Measurements from ENCODE around the gene ABCC8.

The ABCC8 gene

DNA sequence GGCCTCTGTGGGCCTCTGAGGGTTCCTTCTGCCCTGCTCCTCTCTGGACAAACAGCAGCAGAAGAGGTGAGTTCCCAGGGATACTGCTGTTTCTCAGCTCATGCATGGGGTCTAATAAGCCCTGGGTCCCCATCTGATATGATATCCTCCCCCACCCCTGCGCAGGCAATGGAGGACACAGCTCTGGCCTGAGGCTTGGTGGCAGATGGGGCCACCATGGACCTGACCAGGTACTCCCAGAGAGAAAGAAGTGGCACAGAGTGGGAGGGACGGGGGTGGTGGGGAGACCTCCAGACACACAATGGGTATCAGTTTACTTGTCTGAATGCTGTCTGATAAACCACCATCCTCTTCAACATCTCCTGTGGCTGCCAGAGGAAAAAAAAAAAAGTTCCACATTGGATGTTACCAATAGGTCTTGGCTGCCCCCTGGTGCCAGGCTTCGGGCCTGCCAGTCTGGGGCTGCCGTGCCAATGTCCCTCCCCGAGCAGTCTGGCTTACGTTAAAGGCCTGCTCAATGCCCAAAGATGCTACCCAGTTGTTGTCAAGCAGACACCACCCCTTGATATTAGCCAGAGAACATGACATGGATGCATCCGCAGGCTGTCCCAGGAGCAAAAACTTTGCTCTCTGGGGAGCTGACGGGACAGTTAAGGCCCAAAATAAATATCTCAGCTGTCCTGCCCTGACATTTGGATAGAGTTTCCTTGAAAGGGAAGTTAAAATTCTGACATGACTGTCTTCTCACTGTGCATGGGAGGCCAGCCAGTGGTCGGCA is 27.9 kb upstream of the ABCC8 start:
- DNase-seq = peak; percentile 71 to 72

DNA sequence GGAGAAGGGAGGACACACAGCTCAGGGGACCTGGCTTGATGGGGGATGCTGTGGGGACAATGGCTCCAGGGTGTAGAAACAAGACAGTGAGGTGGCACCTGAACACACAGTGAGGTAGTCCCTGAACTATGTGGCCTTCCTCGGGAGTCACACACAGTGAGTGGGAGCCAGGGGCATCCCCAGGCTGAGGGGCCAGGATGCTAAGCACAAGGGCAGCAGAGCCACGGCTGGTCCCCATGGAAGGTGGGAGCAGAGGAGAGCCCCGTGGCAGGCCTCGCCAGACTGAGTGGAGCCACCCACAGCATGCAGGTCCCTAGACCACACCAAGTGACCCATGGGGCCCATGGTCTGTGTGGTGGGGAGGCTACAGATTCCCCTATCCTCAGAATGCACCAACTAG is 26.0 kb upstream of the ABCC8 start:
- no peak for DNase-seq

DNA sequence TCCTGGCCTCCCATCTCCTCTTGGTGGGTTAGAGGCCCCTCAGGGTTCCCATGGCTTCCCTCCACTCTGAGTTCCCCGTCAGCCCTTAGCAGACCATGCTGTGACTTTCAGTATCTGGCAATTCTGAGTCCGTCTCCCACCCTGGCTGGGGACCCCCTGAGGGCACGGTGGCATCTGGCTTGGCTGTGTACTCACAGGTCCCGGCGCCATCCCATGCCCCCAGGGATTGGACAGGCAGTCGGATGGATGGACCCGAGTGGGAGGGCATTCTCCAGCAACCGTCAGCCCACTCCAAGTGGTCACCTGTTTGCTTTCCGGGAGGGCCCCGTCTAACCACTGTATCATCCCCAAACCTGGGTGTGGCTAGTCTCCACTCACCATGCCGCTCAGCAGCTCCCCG is 24.0 kb upstream of the ABCC8 start:
- DNase-seq = no peak

DNA sequence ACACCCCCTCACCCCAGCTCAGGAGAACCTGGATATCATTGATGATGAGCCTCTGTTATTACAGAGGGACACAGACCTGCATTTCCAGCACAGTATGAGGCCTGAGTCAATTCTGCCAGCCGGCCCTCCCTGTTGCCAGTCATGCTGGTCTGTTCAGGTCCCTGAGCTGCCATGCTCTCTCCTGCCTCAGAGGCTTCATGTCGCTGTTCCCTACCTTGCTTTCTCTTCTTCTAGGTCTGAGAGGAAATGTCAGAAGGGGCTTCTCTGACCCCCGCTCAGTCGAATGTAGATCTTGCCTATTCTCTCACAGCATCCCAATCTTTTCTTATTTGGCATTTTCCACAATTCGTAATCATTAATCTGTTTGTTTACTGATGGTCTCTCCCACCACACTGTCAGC is 21.8 kb upstream of the ABCC8 start:
- DNase-seq = no peak

DNA sequence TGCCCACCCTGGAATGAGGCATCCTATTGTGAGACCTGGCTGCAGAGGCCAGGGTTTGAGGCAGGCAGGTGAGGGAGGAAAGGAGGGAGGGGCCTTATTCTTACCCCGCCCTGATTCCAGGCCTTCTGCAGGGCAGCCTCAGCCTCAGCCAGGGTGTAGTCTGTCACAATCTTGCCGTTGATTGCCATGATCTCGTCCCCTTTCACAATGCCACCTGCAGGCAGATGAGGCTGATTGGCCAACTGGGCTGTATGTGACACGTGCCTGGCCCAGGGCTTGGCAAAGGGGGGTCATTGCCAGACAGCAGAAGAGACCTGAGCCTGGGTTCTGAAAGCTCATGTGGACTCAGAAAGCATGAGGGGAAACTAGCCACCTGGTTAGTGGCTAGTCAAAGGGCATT is 21.4 kb upstream of the ABCC8 start:
- no peak for DNase-seq

DNA sequence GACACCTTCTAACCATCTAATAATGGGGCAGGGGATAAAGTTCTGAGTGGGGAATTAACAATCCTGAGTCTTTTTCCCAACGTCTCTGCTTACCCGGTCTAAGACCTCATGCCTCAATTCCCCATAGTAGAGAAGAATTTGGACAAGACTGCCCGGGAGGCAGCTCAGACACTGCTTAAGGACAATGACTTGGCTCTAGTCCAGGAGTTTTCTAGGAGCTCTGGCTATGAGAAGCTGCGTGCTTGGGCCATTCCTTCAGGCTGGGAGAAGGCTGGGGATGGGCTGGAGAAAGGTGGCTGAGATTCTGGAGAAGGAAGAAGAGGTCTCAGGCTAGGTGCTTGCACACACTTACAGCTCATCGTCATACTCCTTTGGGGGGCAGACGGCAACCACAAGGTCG is 19.8 kb upstream of the ABCC8 start:
- no peak for DNase-seq

DNA sequence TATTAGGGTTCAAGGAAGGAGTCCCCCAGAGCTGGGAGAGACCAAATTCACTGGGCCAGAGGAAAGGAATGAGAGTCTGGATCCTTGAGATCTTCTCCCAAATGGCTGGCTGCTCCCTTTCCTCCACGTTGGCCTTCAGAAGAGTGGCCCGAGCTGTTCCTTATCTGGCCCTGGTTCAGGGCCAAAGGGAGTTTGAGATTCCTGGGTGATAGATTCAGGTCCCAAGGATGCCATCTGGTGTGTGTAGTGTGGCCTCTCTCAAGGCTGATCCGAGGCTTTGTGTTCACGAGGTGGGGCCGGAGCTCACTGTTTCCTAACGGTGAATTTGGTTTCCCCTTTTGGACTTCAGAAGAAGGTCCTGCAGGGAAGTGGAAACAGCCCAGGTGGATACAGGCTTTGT is 17.4 kb upstream of the ABCC8 start:
- no peak for DNase-seq

DNA sequence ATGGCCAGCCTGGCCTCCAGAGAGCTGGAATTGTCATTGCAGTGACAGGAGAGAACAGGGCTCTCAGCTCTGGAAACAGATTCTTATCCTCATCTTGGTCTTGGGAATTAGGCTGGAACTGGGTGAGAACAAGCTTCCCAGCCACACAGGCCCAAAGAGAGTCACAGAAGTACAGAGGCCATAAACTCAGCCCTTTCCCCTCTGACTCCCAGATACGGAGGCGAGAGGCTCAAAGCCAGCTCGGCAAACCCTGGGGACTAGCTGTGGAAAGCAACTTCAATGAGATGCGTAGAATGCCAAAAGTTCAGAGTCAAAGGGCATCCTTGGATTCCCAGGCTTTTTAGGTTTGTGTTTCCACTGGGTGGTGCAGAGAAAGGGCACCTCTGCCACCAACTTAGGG is 14.3 kb upstream of the ABCC8 start:
- no peak for DNase-seq

DNA sequence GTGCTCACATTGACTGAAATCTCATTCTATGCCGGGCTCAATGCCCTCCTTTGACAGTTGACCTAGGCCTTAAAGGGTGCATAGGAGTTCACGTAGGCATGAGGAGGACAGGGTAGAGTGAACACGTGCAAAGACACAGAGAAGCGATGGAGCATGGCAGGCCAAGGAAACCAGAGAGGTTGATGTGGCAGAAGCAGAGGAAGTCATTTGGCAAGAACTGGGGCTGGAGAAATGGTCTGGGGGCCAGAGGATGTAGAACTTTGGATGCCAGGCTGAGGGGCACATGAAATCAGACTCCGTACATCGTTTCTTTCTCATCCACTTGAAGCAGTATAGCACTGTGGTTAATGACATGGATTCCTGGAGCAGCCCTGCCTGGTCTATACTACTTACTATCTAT is 13.6 kb upstream of the ABCC8 start:
- DNase-seq = no peak

DNA sequence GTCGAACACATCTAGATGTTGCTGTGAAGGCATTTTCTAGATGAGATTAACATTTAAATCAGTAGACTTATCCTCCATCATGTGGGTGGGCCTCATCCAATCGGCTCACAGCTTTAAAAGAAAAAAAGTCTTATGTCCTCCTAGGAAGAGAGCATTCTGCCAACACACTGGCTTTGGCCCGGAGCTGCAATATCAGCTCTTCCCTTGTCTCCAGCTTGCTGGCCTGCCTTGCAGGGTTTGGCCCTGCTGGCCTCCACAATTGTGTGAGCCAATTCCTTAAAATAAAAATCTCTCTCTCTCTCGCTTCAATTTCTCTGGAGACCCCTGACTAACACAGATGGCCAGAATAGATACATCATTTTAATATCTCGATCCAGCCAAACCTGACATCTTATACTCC is 13.1 kb upstream of the ABCC8 start:
- DNase-seq = no peak

DNA sequence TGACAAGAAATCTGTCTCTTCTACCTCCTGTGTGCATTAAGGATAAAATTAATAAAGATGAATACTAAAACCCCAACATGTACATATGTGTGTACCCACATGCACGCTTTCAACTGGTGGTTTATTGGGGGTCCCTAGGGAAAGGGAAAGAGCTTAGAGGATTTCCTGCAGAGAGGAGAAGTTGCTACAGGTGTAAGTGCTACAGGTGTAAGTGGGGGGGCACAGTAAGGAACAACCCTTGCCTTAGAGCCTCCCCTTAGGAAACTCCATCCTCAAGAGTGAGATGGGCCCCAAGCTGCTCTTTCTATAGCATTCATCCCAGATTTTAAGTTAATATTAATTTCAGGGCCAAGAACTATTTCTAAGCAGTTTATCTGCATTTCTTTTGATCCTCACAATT is 11.9 kb upstream of the ABCC8 start:
- DNase-seq = no peak

DNA sequence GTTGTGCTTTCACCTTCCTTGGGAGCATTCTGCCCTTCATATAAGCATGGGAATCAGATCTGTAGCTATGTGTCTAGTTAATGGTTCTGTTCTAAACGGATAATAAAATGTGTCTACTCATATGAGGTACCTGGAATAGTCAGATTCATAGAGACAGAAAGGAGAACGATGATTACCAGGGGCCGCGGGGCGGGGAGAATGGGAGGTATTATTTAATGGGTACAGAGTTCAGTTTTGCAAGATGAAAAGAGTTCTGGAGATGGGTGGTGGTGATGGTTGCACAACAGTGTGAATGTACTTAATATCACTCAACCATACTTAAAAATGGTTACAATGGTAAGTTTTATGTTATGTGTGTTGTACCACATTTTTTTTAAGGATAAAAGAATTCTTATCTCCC is 10.0 kb upstream of the ABCC8 start:
- DNase-seq = no peak

DNA sequence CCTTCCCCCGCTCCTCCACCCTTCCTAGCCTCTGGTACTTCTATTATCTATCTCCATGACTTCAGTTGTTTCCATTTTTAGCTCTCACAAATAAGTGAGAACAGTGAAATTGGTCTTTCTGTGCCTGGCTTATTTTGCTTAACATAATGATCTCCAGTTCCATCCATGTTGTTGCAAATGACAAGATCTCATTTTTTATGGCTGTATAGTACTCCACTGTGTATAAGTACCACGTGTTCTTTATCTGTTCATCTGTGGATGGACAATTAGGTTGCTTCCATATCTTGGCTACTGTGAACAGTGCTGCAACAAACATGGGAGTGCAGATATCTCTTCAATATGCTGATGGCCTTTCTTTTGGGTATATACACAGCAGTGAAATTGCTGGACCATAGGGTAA is 6.9 kb upstream of the ABCC8 start:
- no peak for DNase-seq

DNA sequence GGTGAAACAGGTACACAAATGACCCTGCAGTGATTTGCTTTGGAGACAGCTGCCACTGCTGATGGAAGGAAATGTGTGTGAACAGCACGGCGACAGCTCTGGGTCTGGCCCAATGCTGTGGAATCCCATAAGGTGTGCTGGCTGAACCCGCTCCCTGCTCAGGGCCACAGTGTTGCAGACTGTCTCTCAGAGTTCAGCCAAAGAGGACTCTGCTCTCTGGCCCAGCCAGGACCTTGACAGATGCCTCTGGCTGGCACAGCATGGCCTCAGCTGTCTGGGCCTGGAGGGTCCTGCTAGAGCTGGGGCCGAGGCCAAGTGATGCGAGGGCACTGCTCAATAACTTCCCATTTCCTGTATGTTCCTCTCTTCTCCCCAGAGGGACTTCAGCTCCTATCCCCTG is 5.3 kb upstream of the ABCC8 start:
- no peak for DNase-seq

DNA sequence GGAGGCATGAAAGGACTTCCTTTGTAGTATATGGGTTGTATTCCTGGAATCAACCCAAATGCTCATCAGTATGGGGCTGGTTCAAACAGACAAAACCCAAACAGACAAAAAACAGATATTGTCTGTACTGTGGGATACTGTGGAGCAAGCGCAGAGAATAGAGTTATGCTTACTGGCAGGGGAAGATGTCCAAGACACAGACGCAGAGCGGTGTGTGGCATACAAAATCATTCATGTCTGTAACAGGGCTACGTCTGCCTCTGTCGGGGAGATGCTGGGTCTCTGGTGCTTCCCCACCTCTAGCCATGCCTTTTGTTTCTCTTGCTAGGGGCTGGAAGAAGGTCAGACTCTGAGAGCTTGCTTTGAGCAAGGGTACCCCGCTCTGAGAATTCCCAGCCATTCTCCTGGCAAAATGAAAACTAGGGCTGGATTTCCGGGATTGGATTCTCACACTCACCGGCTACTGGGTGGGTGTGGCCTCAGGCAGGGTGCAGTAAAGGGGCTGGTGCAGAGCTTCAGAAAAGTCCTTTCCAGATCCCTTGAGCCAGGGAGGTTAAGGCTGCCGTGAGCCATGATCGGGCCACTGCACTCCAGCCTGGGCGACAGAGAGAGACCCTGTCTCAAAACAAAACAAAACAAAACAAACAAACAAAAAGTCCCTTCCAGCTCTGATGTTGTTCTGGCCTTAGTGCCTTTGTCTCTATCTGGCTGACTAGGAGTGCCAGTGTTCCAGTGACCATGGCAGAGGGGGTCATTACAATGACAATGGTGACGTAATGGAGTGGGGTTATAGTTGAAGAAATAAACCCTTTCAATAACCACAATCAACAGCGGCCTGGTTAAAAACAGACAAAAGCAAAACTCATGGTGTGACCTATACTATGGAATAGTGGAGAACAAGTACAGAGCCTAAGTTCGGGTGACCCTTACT is 2.9 kb upstream of the ABCC8 start:
- DNase-seq = no peak

DNA sequence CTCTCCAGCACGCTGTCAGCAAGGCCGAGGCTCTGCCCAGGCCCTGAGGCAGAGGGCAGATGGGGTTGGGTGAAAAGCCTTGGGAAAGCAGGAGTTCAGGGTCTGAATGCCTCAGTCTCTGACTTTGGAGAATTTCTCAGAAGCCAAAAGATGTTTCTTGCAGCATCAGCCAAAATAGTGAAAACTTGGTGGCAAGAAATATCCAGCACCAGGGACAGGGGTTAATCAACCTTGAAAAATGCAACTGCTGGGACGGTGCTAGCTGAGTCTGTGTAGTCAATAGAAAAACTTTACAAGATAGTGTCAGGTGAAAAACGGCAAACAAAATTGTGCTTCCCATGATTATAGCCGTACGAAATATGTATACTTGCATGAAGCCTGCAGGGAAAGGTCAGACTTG is 1.4 kb upstream of the ABCC8 start:
- no peak for DNase-seq

DNA sequence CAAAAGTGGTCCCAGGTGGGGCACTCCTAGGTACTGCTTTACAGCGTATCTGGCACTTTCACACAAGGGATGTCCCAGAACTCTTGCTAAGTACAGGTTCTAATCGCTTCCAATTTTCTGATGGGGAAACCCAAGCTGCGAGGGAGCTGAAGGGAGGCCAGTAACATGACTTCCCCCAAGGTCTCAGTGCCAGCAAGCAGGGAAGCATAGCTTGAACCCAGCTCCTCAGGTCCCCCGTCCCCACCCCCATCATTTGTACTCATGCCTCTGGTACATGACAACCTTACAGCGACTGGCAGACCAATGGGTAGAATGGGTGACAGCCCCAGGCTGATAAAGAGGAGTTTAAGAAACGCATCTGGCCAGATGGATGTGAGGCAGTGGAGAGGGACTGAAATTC is 716 bp upstream of the ABCC8 start:
- DNase-seq = no peak

DNA sequence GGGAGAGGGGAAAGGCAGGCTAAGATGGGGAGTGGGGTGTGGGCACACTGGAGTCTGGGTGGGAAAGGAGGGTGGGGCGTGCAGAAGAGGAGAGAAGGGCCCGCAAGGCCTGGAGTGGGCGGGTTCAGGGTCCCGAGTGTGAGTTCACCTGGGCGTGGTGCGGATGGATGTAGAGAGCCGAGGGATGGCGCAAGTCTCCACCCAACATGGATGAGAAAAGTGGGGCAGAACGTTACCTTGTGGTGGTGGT is 364 bp upstream of the ABCC8 start:
- DNase-seq = no peak

DNA sequence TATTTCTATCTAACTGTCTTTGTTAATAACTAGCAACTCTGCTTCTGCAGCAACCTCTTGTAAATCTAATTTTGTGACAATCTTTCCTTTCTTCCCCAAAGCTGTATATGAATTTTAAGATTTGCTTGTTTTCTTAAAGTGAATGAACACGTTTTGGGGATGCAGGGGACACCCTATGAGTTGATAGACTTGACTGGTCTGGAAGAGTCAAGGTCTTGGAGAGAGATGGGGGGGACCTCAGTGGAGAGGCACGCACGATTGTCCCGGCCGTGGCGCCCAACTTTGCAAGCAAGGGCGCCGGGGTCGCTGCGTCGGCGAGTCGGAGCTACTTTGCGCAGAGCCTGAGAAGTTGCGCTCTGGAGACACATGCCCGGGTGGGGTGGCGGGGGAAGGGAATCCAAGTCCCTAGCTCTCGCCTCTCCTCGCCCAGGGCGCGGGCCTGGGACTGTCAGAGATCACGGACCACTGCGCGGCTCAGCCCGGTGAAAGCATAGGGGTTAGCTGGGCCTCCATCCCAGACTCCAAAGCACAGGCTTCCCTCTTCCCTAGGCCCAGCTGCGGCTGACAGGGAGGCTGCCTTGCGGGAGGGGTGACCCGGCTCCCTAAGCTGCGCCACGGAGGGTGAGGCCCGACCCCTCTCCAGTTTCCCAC is 854 bp downstream of the ABCC8 start:
- DNase-seq = no peak

DNA sequence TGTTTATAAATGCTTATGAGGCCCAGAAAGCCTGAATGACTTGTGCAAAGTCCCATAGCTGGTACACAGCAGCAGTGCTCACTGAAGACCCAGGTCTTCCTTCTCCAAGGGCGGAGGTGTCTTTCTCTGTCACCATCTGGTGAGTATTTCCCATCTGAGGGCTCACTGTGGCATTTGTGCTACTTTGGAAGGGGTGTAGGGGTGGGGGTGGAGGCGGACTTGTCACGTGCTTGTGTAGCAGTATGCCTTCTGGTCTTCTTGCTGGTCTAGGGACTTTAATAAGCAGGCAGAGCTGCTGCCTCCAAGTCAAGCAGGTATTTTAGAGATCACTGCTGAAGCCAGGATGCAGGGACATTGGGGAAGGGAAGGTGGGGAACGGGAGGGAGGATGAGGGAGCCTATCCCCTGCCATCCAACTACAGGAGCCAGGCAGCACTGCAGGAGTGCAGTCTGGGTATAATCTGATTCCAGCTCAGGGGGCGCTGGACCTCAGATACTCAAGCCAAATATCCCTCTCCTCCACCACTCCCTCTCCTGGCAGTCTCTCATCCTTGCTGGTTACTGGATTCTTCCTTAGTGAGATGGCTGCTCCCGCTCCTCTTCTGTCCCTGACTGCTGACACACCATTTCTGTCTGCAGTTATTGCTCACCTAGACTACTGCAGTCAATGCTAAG is 3.4 kb downstream of the ABCC8 start:
- DNase-seq = no peak

DNA sequence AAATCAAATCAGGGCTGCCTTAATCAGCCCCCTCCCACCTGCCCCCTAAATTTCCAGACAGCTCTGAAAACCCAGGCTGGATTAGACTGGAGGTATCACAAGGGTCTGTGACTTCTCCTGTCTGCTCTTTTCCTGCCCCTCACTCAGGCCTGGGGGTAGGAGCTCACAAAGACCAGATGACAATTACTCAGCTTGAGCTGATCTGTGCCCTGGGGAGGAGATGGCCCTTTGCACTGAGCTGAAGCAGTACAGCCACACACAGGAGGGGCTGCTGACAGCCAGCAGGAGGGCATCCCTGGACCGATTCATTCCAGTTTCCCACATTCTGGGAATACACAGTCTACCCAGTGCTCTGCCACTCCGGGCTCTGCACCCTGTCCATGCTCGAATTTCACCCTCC is 4.2 kb downstream of the ABCC8 start:
- no peak for DNase-seq

DNA sequence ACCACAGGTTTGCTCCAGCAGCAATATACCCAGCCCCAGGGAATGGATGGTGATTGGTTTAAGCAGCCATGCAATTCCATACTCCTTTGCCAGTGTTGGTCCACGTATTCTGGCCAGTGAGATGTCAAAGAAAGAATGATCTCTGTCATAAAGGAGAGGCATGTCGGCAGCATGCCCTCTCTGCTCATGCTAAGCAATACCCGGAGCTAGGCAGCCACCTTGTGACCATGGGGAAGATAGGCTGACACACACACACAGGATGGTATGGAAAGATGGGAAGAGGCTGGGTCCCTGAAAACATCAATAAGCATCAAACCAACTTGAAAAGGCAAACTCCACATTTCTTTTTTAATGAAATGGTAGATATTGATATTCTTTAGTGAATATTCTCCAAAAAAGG is 5.1 kb downstream of the ABCC8 start:
- no peak for DNase-seq

DNA sequence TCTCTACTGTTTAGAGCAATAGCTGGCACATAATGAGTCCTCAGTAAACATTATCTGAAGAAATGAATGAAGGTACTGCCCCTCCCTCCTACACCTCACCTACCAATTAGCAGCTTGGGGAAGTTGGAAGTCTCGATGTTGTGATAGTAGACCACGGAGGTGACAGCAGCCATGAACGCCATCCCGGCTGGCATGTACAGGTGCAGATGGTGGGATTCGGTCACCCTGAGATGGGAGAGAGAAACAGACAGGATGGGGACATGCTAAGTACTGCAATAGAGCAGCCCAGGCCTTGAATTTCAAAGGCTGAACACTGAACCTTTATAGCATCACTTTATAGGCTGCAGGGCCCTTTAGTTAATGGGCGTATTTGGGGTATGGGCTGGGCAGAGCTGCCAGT is 6.6 kb downstream of the ABCC8 start:
- no peak for DNase-seq

DNA sequence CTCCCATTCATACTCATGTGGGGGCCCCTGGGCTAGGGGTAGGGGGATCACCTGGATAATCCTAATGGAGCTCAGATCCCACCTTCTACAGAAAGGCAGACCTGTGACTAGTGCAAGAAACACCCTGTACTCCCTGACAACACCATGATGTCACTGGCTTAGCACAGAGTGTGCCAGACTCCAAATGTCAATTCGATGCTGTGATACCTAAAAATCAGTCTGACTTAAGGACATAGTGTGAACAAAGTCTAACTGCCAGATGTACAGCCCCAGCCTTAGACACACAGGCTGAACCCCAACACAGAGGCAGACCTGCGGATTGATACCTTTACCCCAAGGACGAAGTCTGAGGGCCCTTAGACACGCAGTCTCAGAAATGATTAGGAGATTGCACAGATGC is 8.5 kb downstream of the ABCC8 start:
- DNase-seq = no peak
